ENCODE results near the gene CGRRF1.

- TF ChIP-seq ZNF398 (CRISPR knock-in tag; IDR thresholded peaks at IDR 0.05) (no peak), ZNF589 (CRISPR knock-in tag; IDR thresholded peaks at IDR 0.05; ENCODE audit: low read depth) (no peak), MEIS2 (IDR thresholded peaks at IDR 0.05; ENCODE audit: partially characterized antibody) (no peak), RUNX1 (IDR thresholded peaks at IDR 0.05; ENCODE audit: low read depth) (no peak), ZNF280A (IDR thresholded peaks at IDR 0.05; ENCODE audit: low read depth, partially characterized antibody) (no peak), EWSR1 (IDR thresholded peaks at IDR 0.05; ENCODE audit: borderline replicate concordance, low read depth, partially characterized antibody) (no peak), BHLHE40 (IDR thresholded peaks at IDR 0.05; ENCODE audit: low read length) (no peak)
- TF ChIP-seq, protein P1, sequence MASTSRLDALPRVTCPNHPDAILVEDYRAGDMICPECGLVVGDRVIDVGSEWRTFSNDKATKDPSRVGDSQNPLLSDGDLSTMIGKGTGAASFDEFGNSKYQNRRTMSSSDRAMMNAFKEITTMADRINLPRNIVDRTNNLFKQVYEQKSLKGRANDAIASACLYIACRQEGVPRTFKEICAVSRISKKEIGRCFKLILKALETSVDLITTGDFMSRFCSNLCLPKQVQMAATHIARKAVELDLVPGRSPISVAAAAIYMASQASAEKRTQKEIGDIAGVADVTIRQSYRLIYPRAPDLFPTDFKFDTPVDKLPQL (IDR thresholded peaks at IDR 0.05; ENCODE audit: extremely low read depth, insufficient read length), result no peak
These were observed 40.2 kb downstream of the CGRRF1 start for GRCh38 chr14:54549862-54550261.

All from K562 (cell line).